ENCODE data around the gene CCDC178.
"Not testable (repeated sequence)": the region's sequence is repeated elsewhere in the genome, so short reads cannot be mapped to it uniquely, and the experiment has no call there.

Gene CCDC178

DNA sequence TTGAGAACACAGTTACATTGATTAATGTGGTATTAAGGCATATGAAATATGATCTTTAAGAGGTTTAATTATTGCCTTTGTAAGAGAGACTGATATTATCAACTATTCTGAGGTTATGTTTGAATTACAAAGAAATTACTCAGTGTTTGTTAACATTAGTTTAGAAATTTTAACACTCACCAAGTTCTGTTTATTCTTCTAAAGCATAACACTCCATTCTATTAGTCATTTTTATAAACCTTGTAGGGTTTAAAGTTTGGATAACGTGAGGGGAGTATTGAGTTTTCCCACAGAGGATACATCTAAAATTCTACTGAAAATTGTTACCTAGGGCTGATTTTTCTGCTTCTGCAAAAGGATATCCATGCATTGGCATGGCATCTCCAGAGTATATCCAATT is 7.7 kb downstream of the CCDC178 start:
- no peak for FAIRE-seq
- DNase-seq (ENCODE audit: insufficient read length): no peak
- TF ChIP-seq TAF1 (IDR thresholded peaks at IDR 0.05; ENCODE audit: borderline replicate concordance, low read depth, low read length) (no peak), POLR2AphosphoS5 (IDR thresholded peaks at IDR 0.05; ENCODE audit: low read depth, low read length) (no peak), POLR2A (IDR thresholded peaks at IDR 0.05; ENCODE audit: low read depth, low read length) (no peak)

DNA sequence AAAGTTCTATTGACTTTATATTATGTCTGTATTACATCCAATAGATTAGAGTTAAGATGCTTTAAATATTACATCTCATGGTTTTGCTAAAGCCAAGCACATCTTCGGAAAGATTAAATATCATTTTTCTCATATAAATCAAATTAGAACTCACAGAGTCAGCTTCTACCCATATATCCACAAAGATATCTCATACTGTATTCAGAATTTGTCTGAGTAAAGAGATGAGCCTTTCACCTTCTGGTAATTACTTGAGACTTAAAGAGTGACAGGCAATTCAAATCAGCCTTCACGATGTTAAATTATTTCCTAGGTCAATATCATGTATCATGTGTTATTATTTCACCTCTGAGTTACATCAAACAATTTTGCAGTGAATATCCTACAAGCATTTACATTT is 13.0 kb downstream of the CCDC178 start:
- TF ChIP-seq POLR2A (IDR thresholded peaks at IDR 0.05; ENCODE audit: low read depth, low read length) (no peak), TAF1 (IDR thresholded peaks at IDR 0.05; ENCODE audit: borderline replicate concordance, low read depth, low read length) (no peak), POLR2AphosphoS5 (IDR thresholded peaks at IDR 0.05; ENCODE audit: low read depth, low read length) (no peak)
- no peak for FAIRE-seq
- no peak for DNase-seq (ENCODE audit: insufficient read length)

DNA sequence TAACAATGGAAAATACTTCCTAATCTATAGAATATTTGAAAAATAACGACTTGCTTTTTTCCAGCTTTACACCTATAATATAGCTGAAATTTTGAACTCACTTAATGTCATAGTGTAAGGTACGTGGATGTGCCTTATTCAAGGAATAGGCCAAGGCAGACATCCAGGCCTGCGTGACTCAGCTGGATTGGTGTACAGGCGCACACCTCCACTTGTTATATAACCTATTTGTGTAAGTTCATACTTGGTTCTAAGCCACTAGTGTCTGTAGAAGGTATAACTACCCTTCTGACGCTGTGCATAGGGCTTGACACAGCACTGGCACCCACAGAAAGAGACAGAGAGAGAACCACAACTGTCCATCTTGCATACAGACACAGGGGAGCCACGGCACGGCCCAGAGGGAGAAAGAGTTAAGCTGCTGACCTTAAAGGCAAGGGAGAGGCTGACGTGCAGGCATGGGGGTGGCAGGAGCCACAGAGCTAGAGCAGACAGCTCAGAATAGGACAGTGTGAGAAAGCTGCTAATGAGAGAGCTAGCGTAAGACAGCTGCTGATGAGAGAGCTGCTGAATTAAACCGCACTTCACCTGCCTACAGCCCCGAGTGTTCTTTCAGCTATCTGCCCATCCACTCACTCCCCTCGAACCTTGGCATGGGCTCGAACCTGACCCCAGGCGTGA is 16.1 kb downstream of the CCDC178 start:
- TF ChIP-seq TAF1 (IDR thresholded peaks at IDR 0.05; ENCODE audit: borderline replicate concordance, low read depth, low read length) (no peak), POLR2AphosphoS5 (IDR thresholded peaks at IDR 0.05; ENCODE audit: low read depth, low read length) (no peak), POLR2A (IDR thresholded peaks at IDR 0.05; ENCODE audit: low read depth, low read length) (no peak)
- DNase-seq (ENCODE audit: insufficient read length) (no peak), FAIRE-seq (peak; percentile 14)

- no peak for FAIRE-seq
- TF ChIP-seq TAF1 (IDR thresholded peaks at IDR 0.05; ENCODE audit: borderline replicate concordance, low read depth, low read length) (no peak), POLR2A (IDR thresholded peaks at IDR 0.05; ENCODE audit: low read depth, low read length) (no peak), POLR2AphosphoS5 (IDR thresholded peaks at IDR 0.05; ENCODE audit: low read depth, low read length) (no peak)
- no peak for DNase-seq (ENCODE audit: insufficient read length)
Observed at GRCh38 chr18:33421225-33421624, 19.3 kb downstream of the CCDC178 start.

- DNase-seq (ENCODE audit: insufficient read length) (no peak), FAIRE-seq (no peak)
- no peak for TF ChIP-seq TAF1 (IDR thresholded peaks at IDR 0.05; ENCODE audit: borderline replicate concordance, low read depth, low read length)
- no peak for TF ChIP-seq POLR2A (IDR thresholded peaks at IDR 0.05; ENCODE audit: low read depth, low read length)
- no peak for TF ChIP-seq POLR2AphosphoS5 (IDR thresholded peaks at IDR 0.05; ENCODE audit: low read depth, low read length)
Observed at GRCh38 chr18:33404244-33404873, 36.2 kb downstream of the CCDC178 start.

DNA sequence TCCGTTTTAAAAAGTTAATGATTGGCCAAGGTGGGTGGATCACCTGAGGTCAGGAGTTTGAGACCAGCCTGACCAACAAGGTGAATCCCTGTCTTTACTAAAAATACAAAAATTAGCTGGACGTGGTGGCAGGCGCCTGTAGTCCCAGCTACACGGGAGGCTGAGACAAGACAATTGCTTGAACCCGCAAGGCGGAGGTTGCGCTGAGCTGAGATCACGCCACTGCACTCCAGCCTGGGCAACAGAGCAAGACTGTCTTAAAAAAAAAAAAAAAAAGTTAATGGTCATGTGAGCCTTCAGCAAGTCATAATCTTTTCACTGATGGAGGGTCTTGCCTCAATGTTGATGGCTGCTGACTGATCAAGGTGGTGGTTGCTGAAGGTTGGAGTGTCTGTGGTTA is 41.6 kb downstream of the CCDC178 start:
- not testable (repeated sequence) for FAIRE-seq; DNase-seq (ENCODE audit: insufficient read length)

- no peak for TF ChIP-seq TAF1 (IDR thresholded peaks at IDR 0.05; ENCODE audit: borderline replicate concordance, low read depth, low read length)
- no peak for TF ChIP-seq POLR2AphosphoS5 (IDR thresholded peaks at IDR 0.05; ENCODE audit: low read depth, low read length)
- DNase-seq (ENCODE audit: insufficient read length) (no peak), FAIRE-seq (no peak)
Observed at GRCh38 chr18:33375829-33376228, 64.7 kb downstream of the CCDC178 start.

DNA sequence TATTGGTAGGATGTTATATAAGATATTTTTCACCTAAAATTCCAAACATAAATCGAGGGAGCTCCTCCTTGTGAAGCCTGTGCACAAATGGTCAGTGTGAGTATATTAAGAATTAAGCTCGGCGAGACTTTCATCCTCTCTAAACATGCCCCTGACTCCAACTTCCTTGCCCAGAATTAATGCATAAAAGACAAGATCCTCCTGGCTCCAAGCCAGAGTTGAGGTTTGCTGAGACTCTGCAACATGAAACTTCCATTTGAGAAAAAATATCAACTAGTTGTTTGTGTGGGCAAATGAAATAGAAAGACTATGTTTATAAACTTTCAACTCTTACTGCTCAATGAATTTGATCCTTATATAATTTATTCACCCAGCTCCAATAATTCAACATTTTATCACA is 68.1 kb downstream of the CCDC178 start:
- no peak for FAIRE-seq
- no peak for DNase-seq (ENCODE audit: insufficient read length)
- TF ChIP-seq POLR2A (IDR thresholded peaks at IDR 0.05; ENCODE audit: low read depth, low read length) (no peak), POLR2AphosphoS5 (IDR thresholded peaks at IDR 0.05; ENCODE audit: low read depth, low read length) (no peak), TAF1 (IDR thresholded peaks at IDR 0.05; ENCODE audit: borderline replicate concordance, low read depth, low read length) (no peak)

GRCh38 chr18:33369711-33370449 is 70.6 kb downstream of the CCDC178 start:
- FAIRE-seq (no peak), DNase-seq (ENCODE audit: insufficient read length) (no peak)
- TF ChIP-seq TAF1 (IDR thresholded peaks at IDR 0.05; ENCODE audit: borderline replicate concordance, low read depth, low read length) (no peak), POLR2AphosphoS5 (IDR thresholded peaks at IDR 0.05; ENCODE audit: low read depth, low read length) (no peak), POLR2A (IDR thresholded peaks at IDR 0.05; ENCODE audit: low read depth, low read length) (no peak)

DNA sequence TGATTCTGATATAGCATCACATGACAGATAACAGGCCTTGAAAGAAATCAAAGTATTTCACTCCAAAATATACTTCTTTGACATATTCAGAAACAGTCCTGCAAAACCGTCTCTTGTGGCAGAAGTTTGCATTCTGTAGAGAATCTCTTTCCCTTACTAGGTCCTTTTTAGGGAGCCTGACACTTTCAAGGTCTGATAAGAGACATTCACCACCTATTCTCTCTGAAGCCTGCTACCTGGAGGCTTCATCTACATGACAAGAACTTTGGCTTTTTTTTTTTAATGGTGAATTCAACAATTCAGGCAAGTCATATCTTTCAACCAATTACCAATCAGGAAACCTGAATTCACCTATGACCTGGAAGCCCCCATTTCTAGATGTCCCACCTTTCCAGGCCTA is 83.8 kb downstream of the CCDC178 start:
- FAIRE-seq (no peak), DNase-seq (ENCODE audit: insufficient read length) (no peak)
- TF ChIP-seq POLR2AphosphoS5 (IDR thresholded peaks at IDR 0.05; ENCODE audit: low read depth, low read length) (no peak), POLR2A (IDR thresholded peaks at IDR 0.05; ENCODE audit: low read depth, low read length) (no peak), TAF1 (IDR thresholded peaks at IDR 0.05; ENCODE audit: borderline replicate concordance, low read depth, low read length) (no peak)

- FAIRE-seq (no peak), DNase-seq (ENCODE audit: insufficient read length) (no peak)
- no peak for TF ChIP-seq POLR2A (IDR thresholded peaks at IDR 0.05; ENCODE audit: low read depth, low read length)
- no peak for TF ChIP-seq POLR2AphosphoS5 (IDR thresholded peaks at IDR 0.05; ENCODE audit: low read depth, low read length)
- TF ChIP-seq TAF1 (IDR thresholded peaks at IDR 0.05; ENCODE audit: borderline replicate concordance, low read depth, low read length): no peak
Observed at GRCh38 chr18:33355756-33356155, 84.8 kb downstream of the CCDC178 start.

GRCh38 chr18:33355263-33355662 is 85.3 kb downstream of the CCDC178 start:
- TF ChIP-seq POLR2AphosphoS5 (IDR thresholded peaks at IDR 0.05; ENCODE audit: low read depth, low read length) (no peak), TAF1 (IDR thresholded peaks at IDR 0.05; ENCODE audit: borderline replicate concordance, low read depth, low read length) (no peak), POLR2A (IDR thresholded peaks at IDR 0.05; ENCODE audit: low read depth, low read length) (no peak)
- no peak for FAIRE-seq
- DNase-seq (ENCODE audit: insufficient read length): no peak
